H9 (cell line): ENCODE results near the gene UBE2G1. TPM values are rescaled to one million over a fixed set of nuclear protein-coding genes. Genes with fewer than 3 reads are reported as not detected.

Experiments
- DNase-seq: peaks from one replicate; pipeline ENCODE4 v3.0.0-alpha.2; 2017
- H2AFZ ChIP-seq: one replicate; pipeline ENCODE4 v1.6.1; 2013; ENCODE audit warnings: mild to moderate bottlenecking, low read length, control low read depth, moderate library complexity
- H2AK5ac ChIP-seq: 2 replicates; pipeline ENCODE4 v1.6.1; 2013; ENCODE audit warnings: low read length, control low read depth, mixed read lengths; ENCODE audit not compliant: insufficient read length
- H2BK120ac ChIP-seq: one replicate; pipeline ENCODE4 v1.6.1; 2013; ENCODE audit warnings: low read depth, mild to moderate bottlenecking, low read length, control low read depth, inconsistent platforms; ENCODE audit not compliant: poor library complexity, severe bottlenecking
- H2BK12ac ChIP-seq: 2 replicates; pipeline ENCODE4 v1.6.1; 2013; ENCODE audit warnings: low read length, control low read depth, mixed read lengths, low read depth; ENCODE audit not compliant: insufficient read length
- H2BK15ac ChIP-seq: 2 replicates; pipeline ENCODE4 v1.6.1; 2013; ENCODE audit warnings: low read depth, low read length, control low read depth
- H2BK20ac ChIP-seq: one replicate; pipeline ENCODE4 v1.6.1; 2013; ENCODE audit warnings: low read depth, mild to moderate bottlenecking, low read length, control low read depth, inconsistent platforms; ENCODE audit not compliant: poor library complexity, severe bottlenecking
- H2BK5ac ChIP-seq: 2 replicates; pipeline ENCODE4 v1.6.1; 2013; ENCODE audit warnings: low read length, control low read depth, mixed read lengths; ENCODE audit not compliant: insufficient read length
- H3K14ac ChIP-seq: 2 replicates; pipeline ENCODE4 v1.6.1; 2013; ENCODE audit warnings: low read length, control low read depth; ENCODE audit not compliant: insufficient read depth
- H3K18ac ChIP-seq: 2 replicates; pipeline ENCODE4 v1.6.1; 2013; ENCODE audit warnings: low read depth, mild to moderate bottlenecking, mixed read lengths, low read length, control low read depth; ENCODE audit not compliant: insufficient read length
- H3K23ac ChIP-seq: 2 replicates; pipeline ENCODE4 v1.6.1; 2013; ENCODE audit warnings: low read length, control low read depth, mixed read lengths, low read depth; ENCODE audit not compliant: insufficient read length
- H3K23me2 ChIP-seq: 2 replicates; pipeline ENCODE4 v1.6.1; 2013; ENCODE audit warnings: low read depth, mild to moderate bottlenecking, mixed read lengths, low read length, control low read depth; ENCODE audit not compliant: insufficient read length, poor library complexity, severe bottlenecking
- H3K27ac ChIP-seq: 2 replicates; pipeline ENCODE4 v1.5.1; 2013; ENCODE audit warnings: low read length, control low read depth, mixed read lengths, low read depth; ENCODE audit not compliant: insufficient read length
- H3K27me3 ChIP-seq: 2 replicates; pipeline ENCODE4 v1.6.1; 2013; ENCODE audit warnings: low read length, control low read depth, inconsistent platforms; ENCODE audit not compliant: insufficient read depth
- H3K4ac ChIP-seq: 2 replicates; pipeline ENCODE4 v1.6.1; 2013; ENCODE audit warnings: low read depth, mild to moderate bottlenecking, control low read depth, inconsistent platforms, low read length, moderate library complexity
- H3K4me1 ChIP-seq: 2 replicates; pipeline ENCODE4 v1.6.1; 2013; ENCODE audit warnings: low read length, control low read depth, inconsistent platforms; ENCODE audit not compliant: insufficient read depth
- H3K4me2 ChIP-seq: 2 replicates; pipeline ENCODE4 v1.6.1; 2013; ENCODE audit warnings: low read length, control low read depth, mixed read lengths; ENCODE audit not compliant: insufficient read length, insufficient read depth
- H3K56ac ChIP-seq: 2 replicates; pipeline ENCODE4 v1.6.1; 2013; ENCODE audit warnings: low read depth, mild to moderate bottlenecking, mixed read lengths, low read length, control low read depth; ENCODE audit not compliant: insufficient read length
- H3K79me1 ChIP-seq: 2 replicates; pipeline ENCODE4 v1.6.1; 2013; ENCODE audit warnings: low read depth, mild to moderate bottlenecking, moderate library complexity, low read length, control low read depth, inconsistent platforms; ENCODE audit not compliant: insufficient read depth, poor library complexity, severe bottlenecking
- H3K79me2 ChIP-seq: 2 replicates; pipeline ENCODE4 v1.6.1; 2013; ENCODE audit warnings: low read length, control low read depth, inconsistent platforms; ENCODE audit not compliant: insufficient read depth
- H3K9ac ChIP-seq: 2 replicates; pipeline ENCODE4 v1.6.1; 2013; ENCODE audit warnings: low read length, control low read depth, mixed read lengths; ENCODE audit not compliant: insufficient read length; ENCODE audit errors: extremely low read depth
- H3K9me3 ChIP-seq: one replicate; pipeline ENCODE4 v1.6.1; 2013; ENCODE audit warnings: low read depth, low read length, inconsistent platforms; ENCODE audit not compliant: control insufficient read depth
- H3T11ph ChIP-seq: one replicate; pipeline ENCODE4 v1.6.1; 2013; ENCODE audit warnings: mild to moderate bottlenecking, low read length, control low read depth, inconsistent platforms
- H4K20me1 ChIP-seq: one replicate; pipeline ENCODE4 v1.6.1; 2013; ENCODE audit not compliant: control insufficient read depth, insufficient read length, insufficient read depth
- H4K5ac ChIP-seq: 2 replicates; pipeline ENCODE4 v1.6.1; 2013; ENCODE audit warnings: low read depth, mild to moderate bottlenecking, mixed read lengths, low read length, control low read depth; ENCODE audit not compliant: insufficient read length
- H4K8ac ChIP-seq: replicated peaks from 2 replicates; pipeline ENCODE4 v1.6.1; 2013; ENCODE audit warnings: low read length, control low read depth, mixed read lengths, low read depth; ENCODE audit not compliant: insufficient read length
- H4K91ac ChIP-seq: 2 replicates; pipeline ENCODE4 v1.6.1; 2013; ENCODE audit warnings: low read depth, mild to moderate bottlenecking, moderate library complexity, mixed read lengths, low read length, control low read depth; ENCODE audit not compliant: insufficient read length
- H3K27ac Mint-ChIP-seq, 3 experiments: 2 replicates in 2 of 3; 3 replicates in 1 of 3; pipeline ENCODE4 v1.8.0; 2020 to 2021; ENCODE audit warnings: mixed read lengths in 3 of 3, mild to moderate bottlenecking in 1 of 3, moderate library complexity in 1 of 3
- H3K27me3 Mint-ChIP-seq: 2 replicates; pipeline ENCODE4 v1.8.0; 2021; ENCODE audit warnings: low read depth, mild to moderate bottlenecking, moderate library complexity, mixed read lengths
- H3K36me3 Mint-ChIP-seq, 3 experiments: 2 replicates in 2 of 3; 3 replicates in 1 of 3; pipeline ENCODE4 v1.8.0; 2020 to 2021; ENCODE audit warnings: low read depth in 3 of 3, mixed read lengths in 3 of 3; ENCODE audit not compliant: insufficient read depth in 1 of 3
- H3K4me1 Mint-ChIP-seq, 2 experiments: 2 replicates each; pipeline ENCODE4 v1.8.0; 2020; ENCODE audit warnings: mixed read lengths in 2 of 2
- H3K4me3 Mint-ChIP-seq, 2 experiments: 2 replicates in 1 of 2; 3 replicates in 1 of 2; pipeline ENCODE4 v1.8.0; 2020 to 2021; ENCODE audit warnings: mild to moderate bottlenecking in 2 of 2, mixed read lengths in 2 of 2, moderate library complexity in 1 of 2
- H3K9me3 Mint-ChIP-seq, 2 experiments: 2 replicates in 1 of 2; 3 replicates in 1 of 2; pipeline ENCODE4 v1.8.0; 2020; ENCODE audit warnings: mild to moderate bottlenecking in 2 of 2, mixed read lengths in 2 of 2, moderate library complexity in 1 of 2
- CTCF ChIP-seq: fragments of 200-600 bp; sonication (generic); conservative IDR thresholded peaks from 3 replicates; pipeline ENCODE4 v1.8.0; 2021; ENCODE audit warnings: antibody characterized with exemption, mild to moderate bottlenecking
- WGBS: extraction: QIAGEN DNeasy Blood & Tissue Kit; methylation state at CpG from one replicate; pipeline ENCODE4 v1.1.7; 2013; ENCODE audit warnings: missing lambda C conversion rate, low lambda C conversion rate, mixed read lengths; ENCODE audit not compliant: insufficient read length; ENCODE audit errors: extremely low coverage; 5-methylcytosine and 5-hydroxymethylcytosine counted together
- total RNA-seq: library from RNA; stranded (reverse); gene quantifications from 2 replicates; pipeline ENCODE4 v1.2.1, GENCODE V29; 2021

UBE2G1 gene
- total RNA-seq, 1 experiment from 2014 or later: 188 TPM

GRCh38 chr17:4340914-4341615, 25.4 kb downstream of the UBE2G1 start:
- H3K23me2 ChIP-seq: no peaks in the 10 kb centered on the region
- H3K4me2 ChIP-seq: no peak overlapping the region
- H4K20me1 ChIP-seq: peaks cover 4% of the 10 kb centered on the region
- Mint-ChIP-seq H3K9me3 (no peaks in the 10 kb centered on the region), H3K36me3 (peaks cover 0 to 2% (median 0%) of the 10 kb centered on the region in 3 experiments; a peak in 2 of 7 replicates), H3K4me1 (peaks cover 14 to 24% of the 10 kb centered on the region in 2 experiments), H3K4me3 (no peak overlapping the region), H3K27ac (no peak overlapping the region), H3K27me3 (no peaks in the 10 kb centered on the region)
- H3K79me1 ChIP-seq: peaks cover 14% of the 10 kb centered on the region
- no peak overlapping the region for H3K23ac ChIP-seq
- WGBS: no CpG with 5 or more reads among the region's 5 CpGs
- H2BK5ac ChIP-seq: no peak overlapping the region
- H2BK120ac ChIP-seq: no peak overlapping the region
- H3K14ac ChIP-seq: no peak overlapping the region
- no peak overlapping the region for H3K18ac ChIP-seq
- no peak overlapping the region for H3T11ph ChIP-seq
- TF ChIP-seq CTCF: no peak
- no peak overlapping the region for H3K4ac ChIP-seq
- H2BK20ac ChIP-seq: no peak overlapping the region
- no peak for DNase-seq
- no peak overlapping the region for H2BK15ac ChIP-seq
- no peak overlapping the region for H3K9ac ChIP-seq
- no peak overlapping the region for H2AFZ ChIP-seq
- no peak overlapping the region for H2BK12ac ChIP-seq
- no peaks in the 10 kb centered on the region for H3K9me3 ChIP-seq
- H3K79me2 ChIP-seq: peaks cover 50% of the 10 kb centered on the region
- no peak overlapping the region for H4K5ac ChIP-seq
- H4K91ac ChIP-seq: no peak overlapping the region
- H2AK5ac ChIP-seq: no peak overlapping the region
- H3K27ac ChIP-seq: no peak overlapping the region
- peaks cover 2% of the 10 kb centered on the region; the same call in 1 of the 2 replicates for H3K4me1 ChIP-seq
- no peak overlapping the region for H4K8ac ChIP-seq
- H3K27me3 ChIP-seq: no peaks in the 10 kb centered on the region
- no peak overlapping the region for H3K56ac ChIP-seq
